Neural progenitor cell (in vitro differentiated cells): Measurements from ENCODE around the gene CHTF18. TPM values are rescaled to one million over a fixed set of nuclear protein-coding genes. Genes with fewer than 3 reads are reported as not detected.

Source experiments
- DNase-seq: peaks from one replicate; pipeline ENCODE4 v3.0.0-alpha.2; 2016; ENCODE audit warnings: low spot score
- H2AFZ ChIP-seq: fragments of 200-600 bp; sonication (generic); replicated peaks from 2 replicates; pipeline ENCODE4 v1.6.1; 2016; ENCODE audit warnings: antibody characterized with exemption
- H3F3A ChIP-seq: fragments of 200-600 bp; sonication (generic); 2 replicates; pipeline ENCODE4 v1.6.1; 2016; ENCODE audit warnings: antibody characterized with exemption, low read depth
- H3K27ac ChIP-seq: fragments of 200-600 bp; sonication (generic); 2 replicates; pipeline ENCODE4 v1.5.1; 2016; ENCODE audit warnings: mild to moderate bottlenecking
- H3K27me3 ChIP-seq: fragments of 200-600 bp; sonication (generic); 2 replicates; pipeline ENCODE4 v1.6.1; 2016; ENCODE audit warnings: mild to moderate bottlenecking, moderate library complexity
- H3K36me3 ChIP-seq: fragments of 200-600 bp; sonication (generic); 2 replicates; pipeline ENCODE4 v1.5.1; 2016
- H3K4me1 ChIP-seq: fragments of 200-600 bp; sonication (generic); 2 replicates; pipeline ENCODE4 v1.6.1; 2016; ENCODE audit warnings: mixed run types
- H3K4me2 ChIP-seq: fragments of 200-600 bp; sonication (generic); 2 replicates; pipeline ENCODE4 v1.6.1; 2016
- H3K4me3 ChIP-seq: fragments of 200-600 bp; sonication (generic); 2 replicates; pipeline ENCODE4 v1.5.1; 2016
- H3K79me2 ChIP-seq: fragments of 200-600 bp; sonication (generic); 2 replicates; pipeline ENCODE4 v1.6.1; 2016; ENCODE audit warnings: low read depth
- H3K9ac ChIP-seq: fragments of 200-600 bp; sonication (generic); 2 replicates; pipeline ENCODE4 v1.6.1; 2016
- H3K9me3 ChIP-seq: fragments of 200-600 bp; sonication (generic); 2 replicates; pipeline ENCODE4 v1.5.1; 2016; ENCODE audit warnings: low read depth
- H4K20me1 ChIP-seq: fragments of 200-600 bp; sonication (generic); 2 replicates; pipeline ENCODE4 v1.6.1; 2016; ENCODE audit warnings: low read depth
- H3K27ac Mint-ChIP-seq: 3 replicates; pipeline ENCODE4 v1.8.0; 2021; ENCODE audit warnings: mixed read lengths
- H3K27me3 Mint-ChIP-seq: 2 replicates; pipeline ENCODE4 v1.8.0; 2022; ENCODE audit warnings: low read depth, mild to moderate bottlenecking, inconsistent platforms, moderate library complexity, mixed read lengths; ENCODE audit not compliant: insufficient read depth
- H3K36me3 Mint-ChIP-seq: 3 replicates; pipeline ENCODE4 v1.8.0; 2021; ENCODE audit warnings: mixed read lengths
- H3K4me1 Mint-ChIP-seq: 3 replicates; pipeline ENCODE4 v1.8.0; 2021; ENCODE audit warnings: mixed read lengths
- H3K4me3 Mint-ChIP-seq: 3 replicates; pipeline ENCODE4 v1.8.0; 2021; ENCODE audit warnings: mild to moderate bottlenecking, moderate library complexity, mixed read lengths
- H3K9me3 Mint-ChIP-seq: 3 replicates; pipeline ENCODE4 v1.8.0; 2020; ENCODE audit warnings: mixed read lengths
- CTCF ChIP-seq: fragments of 200-600 bp; sonication (generic); IDR thresholded peaks from 2 replicates; pipeline ENCODE4 v1.5.1; 2017; ENCODE audit warnings: antibody characterized with exemption, mild to moderate bottlenecking
- EZH2 ChIP-seq: fragments of 200-600 bp; sonication (generic); IDR thresholded peaks from 2 replicates; pipeline ENCODE4 v1.6.1; 2017; ENCODE audit warnings: antibody characterized with exemption, mild to moderate bottlenecking, moderate library complexity
- EZH2phosphoT487 ChIP-seq: fragments of 200-600 bp; sonication (generic); IDR thresholded peaks from 2 replicates; pipeline ENCODE4 v1.6.1; 2017; ENCODE audit warnings: antibody characterized with exemption
- total RNA-seq: library from RNA; depleted of rRNA; stranded (reverse); fragments of >200 nt; gene quantifications from 2 replicates; pipeline ENCODE4 v1.2.3, GENCODE V29; 2015; ENCODE audit warnings: low replicate concordance

CHTF18 gene
- total RNA-seq, 1 donor from 2014 or later: 35.6 TPM

GRCh38 chr16:840561-841454, 52.4 kb downstream of the CHTF18 start:
- peaks cover 4% of the 10 kb centered on the region for H3K27me3 Mint-ChIP-seq
- Histone ChIP-seq H3K27ac (no peak overlapping the region), H3K27me3 (no peaks in the 10 kb centered on the region), H4K20me1 (no peaks in the 10 kb centered on the region), H3K79me2 (no peaks in the 10 kb centered on the region), H3K4me1 (no peaks in the 10 kb centered on the region), H3F3A (no peaks in the 10 kb centered on the region), H3K4me2 (no peak overlapping the region), H3K9ac (no peak overlapping the region), H3K4me3 (no peak overlapping the region), H3K36me3 (no peaks in the 10 kb centered on the region), H3K9me3 (no peaks in the 10 kb centered on the region), H2AFZ (no peak overlapping the region)
- H3K4me1 Mint-ChIP-seq: peaks cover 10% of the 10 kb centered on the region
- H3K36me3 Mint-ChIP-seq: peaks cover 2% of the 10 kb centered on the region
- H3K27ac Mint-ChIP-seq: no peak overlapping the region
- H3K9me3 Mint-ChIP-seq: peaks cover 23% of the 10 kb centered on the region
- no peak for TF ChIP-seq EZH2phosphoT487
- no peak for TF ChIP-seq CTCF
- no peak for TF ChIP-seq EZH2
- DNase-seq: no peak
- H3K4me3 Mint-ChIP-seq: no peak overlapping the region

GRCh38 chr16:841455-842060, 53.1 kb downstream of the CHTF18 start:
- Histone ChIP-seq H3K9me3 (no peaks in the 10 kb centered on the region), H3K4me2 (no peak overlapping the region), H3K27ac (no peak overlapping the region), H3K36me3 (no peaks in the 10 kb centered on the region), H3K27me3 (no peaks in the 10 kb centered on the region), H3K4me1 (no peaks in the 10 kb centered on the region), H3K9ac (no peak overlapping the region), H3K4me3 (no peak overlapping the region), H2AFZ (no peak overlapping the region), H3F3A (no peaks in the 10 kb centered on the region), H3K79me2 (no peaks in the 10 kb centered on the region), H4K20me1 (no peaks in the 10 kb centered on the region)
- Mint-ChIP-seq H3K4me3 (no peak overlapping the region), H3K4me1 (peaks cover 10% of the 10 kb centered on the region), H3K27ac (no peak overlapping the region), H3K36me3 (no peaks in the 10 kb centered on the region), H3K9me3 (peaks cover 20% of the 10 kb centered on the region), H3K27me3 (peaks cover 4% of the 10 kb centered on the region)
- no peak for DNase-seq
- TF ChIP-seq CTCF: no peak
- no peak for TF ChIP-seq EZH2
- TF ChIP-seq EZH2phosphoT487: no peak

- Histone ChIP-seq H3K4me3 (no peak overlapping the region), H4K20me1 (no peaks in the 10 kb centered on the region), H3K4me1 (no peaks in the 10 kb centered on the region), H3K36me3 (no peaks in the 10 kb centered on the region), H2AFZ (no peak overlapping the region), H3F3A (peaks cover 3% of the 10 kb centered on the region), H3K9ac (no peak overlapping the region), H3K27ac (no peak overlapping the region), H3K27me3 (no peaks in the 10 kb centered on the region), H3K9me3 (no peaks in the 10 kb centered on the region), H3K79me2 (no peaks in the 10 kb centered on the region), H3K4me2 (no peak overlapping the region)
- no peak overlapping the region for H3K27ac Mint-ChIP-seq
- H3K27me3 Mint-ChIP-seq: peaks cover 4% of the 10 kb centered on the region
- no peaks in the 10 kb centered on the region for H3K36me3 Mint-ChIP-seq
- no peak for DNase-seq
- H3K4me3 Mint-ChIP-seq: no peak overlapping the region
- peaks cover 15% of the 10 kb centered on the region for H3K9me3 Mint-ChIP-seq
- H3K4me1 Mint-ChIP-seq: peaks cover 10% of the 10 kb centered on the region
- no peak for TF ChIP-seq CTCF
- TF ChIP-seq EZH2: no peak
- TF ChIP-seq EZH2phosphoT487: no peak
Measured at GRCh38 chr16:842061-842476, 53.6 kb downstream of the CHTF18 start.
